GM21381 (cell line): ENCODE data around the gene USP10.

ENCODE experiments used
- ATAC-seq: cut with Tn5 transposase; IDR thresholded peaks from one replicate; pipeline ENCODE4 v1.9.1; 2021; ENCODE audit warnings: mild to moderate bottlenecking, moderate library complexity; ENCODE audit not compliant: unreplicated experiment

The USP10 gene

GRCh38 chr16:84765616-84766580 lies 66.1 kb downstream of the USP10 start:
- ATAC-seq: no peak

- no peak for ATAC-seq
These were observed 67.4 kb downstream of the USP10 start for GRCh38 chr16:84766978-84767773.

- ATAC-seq: no peak
These were observed 68.4 kb downstream of the USP10 start for GRCh38 chr16:84768061-84768807.

GRCh38 chr16:84768808-84769197 lies 69.0 kb downstream of the USP10 start:
- no peak for ATAC-seq

- no peak for ATAC-seq
These were observed 69.6 kb downstream of the USP10 start for GRCh38 chr16:84769416-84769815.

GRCh38 chr16:84773312-84773711 lies 73.5 kb downstream of the USP10 start:
- no peak for ATAC-seq

- ATAC-seq: no peak
These were observed 75.0 kb downstream of the USP10 start for GRCh38 chr16:84774810-84775209.

GRCh38 chr16:84775262-84775810 lies 75.5 kb downstream of the USP10 start:
- ATAC-seq: no peak

- no peak for ATAC-seq
These were observed 77.6 kb downstream of the USP10 start for GRCh38 chr16:84777435-84777834.

GRCh38 chr16:84778720-84779119 lies 78.9 kb downstream of the USP10 start:
- no peak for ATAC-seq

- no peak for ATAC-seq
These were observed 80.3 kb downstream of the USP10 start for GRCh38 chr16:84780063-84780462.

GRCh38 chr16:84780544-84781376 lies 81.0 kb downstream of the USP10 start:
- no peak for ATAC-seq

GRCh38 chr16:84782846-84783245 lies 83.0 kb downstream of the USP10 start:
- no peak for ATAC-seq

GRCh38 chr16:84785843-84786581 lies 86.2 kb downstream of the USP10 start:
- no peak for ATAC-seq

- ATAC-seq: no peak
These were observed 86.9 kb downstream of the USP10 start for GRCh38 chr16:84786605-84787262.

- ATAC-seq: no peak
These were observed 87.4 kb downstream of the USP10 start for GRCh38 chr16:84787263-84787622.

GRCh38 chr16:84788920-84789391 lies 89.2 kb downstream of the USP10 start:
- ATAC-seq: no peak

GRCh38 chr16:84789431-84789830 lies 89.6 kb downstream of the USP10 start:
- ATAC-seq: no peak

GRCh38 chr16:84790301-84790700 lies 90.5 kb downstream of the USP10 start:
- ATAC-seq: no peak
